Measurements from ENCODE around the gene MSI2. TPM values are rescaled to one million over a fixed set of nuclear protein-coding genes. Genes with fewer than 3 reads are reported as not detected.

The MSI2 gene
- total and polyA plus RNA-seq, 2 experiments from 2014 or later = 18.9 to 41.8 TPM

DNA sequence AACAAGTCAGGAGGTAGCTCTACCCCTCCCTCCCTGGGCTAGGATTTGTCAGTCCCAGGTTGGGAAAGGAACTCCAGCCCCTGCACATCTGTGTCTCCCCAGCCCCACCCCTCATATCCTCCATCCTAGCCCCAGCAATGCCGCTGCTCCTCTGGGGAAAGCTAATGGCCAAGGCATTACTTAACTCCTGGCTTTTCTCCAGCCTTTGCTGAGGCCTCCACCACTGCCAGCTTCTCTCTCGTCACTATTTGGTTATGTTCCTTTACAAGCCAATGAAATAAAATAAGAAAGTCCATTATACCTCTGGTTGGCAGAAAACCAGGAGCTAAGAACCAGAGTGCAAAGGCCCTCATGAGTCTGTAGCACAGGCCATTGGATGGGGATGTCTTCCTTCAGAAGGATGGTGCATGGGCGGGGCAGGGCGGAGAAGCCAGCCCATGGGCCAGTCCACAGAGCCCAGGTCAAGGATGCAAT is 317.8 kb downstream of the MSI2 start:
- H3K36me3 Mint-ChIP-seq (ENCODE audit: low read depth) = no peaks in the 10 kb centered on the region
- ATAC-seq = no peak

More for the DNA sequence above, 317.8 kb downstream of the MSI2 start:
- Mint-ChIP-seq H3K27ac (no peak overlapping the region), H3K4me3 (no peak overlapping the region), H3K27me3 (ENCODE audit: insufficient read depth, low read depth, poor library complexity) (peaks cover 2% of the 10 kb centered on the region), H3K9me3 (no peaks in the 10 kb centered on the region; the same call in 2 of the 3 replicates), H3K4me1 (peaks cover 39% of the 10 kb centered on the region)
- Histone ChIP-seq H3K27me3 (ENCODE audit: insufficient read depth) (no peaks in the 10 kb centered on the region), H3K4me3 (no peak overlapping the region), H3K36me3 (ENCODE audit: insufficient read depth) (no peaks in the 10 kb centered on the region), H3K4me2 (no peak overlapping the region), H3F3A (replicated peaks; ENCODE audit: low read depth) (no peaks in the 10 kb centered on the region), H4K20me1 (replicated peaks; ENCODE audit: insufficient read depth) (no peaks in the 10 kb centered on the region), H3K79me2 (replicated peaks; ENCODE audit: insufficient read depth) (no peaks in the 10 kb centered on the region), H2AFZ (no peak overlapping the region), H3K27ac (ENCODE audit: low read depth) (no peak overlapping the region), H3K4me1 (ENCODE audit: insufficient read depth) (peaks cover 15% of the 10 kb centered on the region), H3K9me2 (ENCODE audit: insufficient read depth) (no peaks in the 10 kb centered on the region)
- no peak for DNase-seq (ENCODE audit: low spot score)
- TF ChIP-seq ZNF114 (CRISPR knock-in tag; IDR thresholded peaks at IDR 0.05) (no peak), EZH2 (IDR thresholded peaks at IDR 0.05; ENCODE audit: low read depth, unreplicated experiment) (no peak), ZNF331 (CRISPR knock-in tag; IDR thresholded peaks at IDR 0.05; ENCODE audit: low read depth) (no peak), CREB1 (CRISPR knock-in tag; IDR thresholded peaks at IDR 0.05; ENCODE audit: low read depth) (no peak), STAT1 (IDR thresholded peaks at IDR 0.05; ENCODE audit: unreplicated experiment) (no peak), JUNB (IDR thresholded peaks at IDR 0.05; ENCODE audit: unreplicated experiment) (no peak), POLR2AphosphoS5 (IDR thresholded peaks at IDR 0.05; ENCODE audit: low read depth) (no peak), NANOG (IDR thresholded peaks at IDR 0.05; ENCODE audit: borderline replicate concordance) (no peak), EZH2phosphoT487 (IDR thresholded peaks at IDR 0.05; ENCODE audit: unreplicated experiment) (no peak)
- TF ChIP-seq, protein P1, sequence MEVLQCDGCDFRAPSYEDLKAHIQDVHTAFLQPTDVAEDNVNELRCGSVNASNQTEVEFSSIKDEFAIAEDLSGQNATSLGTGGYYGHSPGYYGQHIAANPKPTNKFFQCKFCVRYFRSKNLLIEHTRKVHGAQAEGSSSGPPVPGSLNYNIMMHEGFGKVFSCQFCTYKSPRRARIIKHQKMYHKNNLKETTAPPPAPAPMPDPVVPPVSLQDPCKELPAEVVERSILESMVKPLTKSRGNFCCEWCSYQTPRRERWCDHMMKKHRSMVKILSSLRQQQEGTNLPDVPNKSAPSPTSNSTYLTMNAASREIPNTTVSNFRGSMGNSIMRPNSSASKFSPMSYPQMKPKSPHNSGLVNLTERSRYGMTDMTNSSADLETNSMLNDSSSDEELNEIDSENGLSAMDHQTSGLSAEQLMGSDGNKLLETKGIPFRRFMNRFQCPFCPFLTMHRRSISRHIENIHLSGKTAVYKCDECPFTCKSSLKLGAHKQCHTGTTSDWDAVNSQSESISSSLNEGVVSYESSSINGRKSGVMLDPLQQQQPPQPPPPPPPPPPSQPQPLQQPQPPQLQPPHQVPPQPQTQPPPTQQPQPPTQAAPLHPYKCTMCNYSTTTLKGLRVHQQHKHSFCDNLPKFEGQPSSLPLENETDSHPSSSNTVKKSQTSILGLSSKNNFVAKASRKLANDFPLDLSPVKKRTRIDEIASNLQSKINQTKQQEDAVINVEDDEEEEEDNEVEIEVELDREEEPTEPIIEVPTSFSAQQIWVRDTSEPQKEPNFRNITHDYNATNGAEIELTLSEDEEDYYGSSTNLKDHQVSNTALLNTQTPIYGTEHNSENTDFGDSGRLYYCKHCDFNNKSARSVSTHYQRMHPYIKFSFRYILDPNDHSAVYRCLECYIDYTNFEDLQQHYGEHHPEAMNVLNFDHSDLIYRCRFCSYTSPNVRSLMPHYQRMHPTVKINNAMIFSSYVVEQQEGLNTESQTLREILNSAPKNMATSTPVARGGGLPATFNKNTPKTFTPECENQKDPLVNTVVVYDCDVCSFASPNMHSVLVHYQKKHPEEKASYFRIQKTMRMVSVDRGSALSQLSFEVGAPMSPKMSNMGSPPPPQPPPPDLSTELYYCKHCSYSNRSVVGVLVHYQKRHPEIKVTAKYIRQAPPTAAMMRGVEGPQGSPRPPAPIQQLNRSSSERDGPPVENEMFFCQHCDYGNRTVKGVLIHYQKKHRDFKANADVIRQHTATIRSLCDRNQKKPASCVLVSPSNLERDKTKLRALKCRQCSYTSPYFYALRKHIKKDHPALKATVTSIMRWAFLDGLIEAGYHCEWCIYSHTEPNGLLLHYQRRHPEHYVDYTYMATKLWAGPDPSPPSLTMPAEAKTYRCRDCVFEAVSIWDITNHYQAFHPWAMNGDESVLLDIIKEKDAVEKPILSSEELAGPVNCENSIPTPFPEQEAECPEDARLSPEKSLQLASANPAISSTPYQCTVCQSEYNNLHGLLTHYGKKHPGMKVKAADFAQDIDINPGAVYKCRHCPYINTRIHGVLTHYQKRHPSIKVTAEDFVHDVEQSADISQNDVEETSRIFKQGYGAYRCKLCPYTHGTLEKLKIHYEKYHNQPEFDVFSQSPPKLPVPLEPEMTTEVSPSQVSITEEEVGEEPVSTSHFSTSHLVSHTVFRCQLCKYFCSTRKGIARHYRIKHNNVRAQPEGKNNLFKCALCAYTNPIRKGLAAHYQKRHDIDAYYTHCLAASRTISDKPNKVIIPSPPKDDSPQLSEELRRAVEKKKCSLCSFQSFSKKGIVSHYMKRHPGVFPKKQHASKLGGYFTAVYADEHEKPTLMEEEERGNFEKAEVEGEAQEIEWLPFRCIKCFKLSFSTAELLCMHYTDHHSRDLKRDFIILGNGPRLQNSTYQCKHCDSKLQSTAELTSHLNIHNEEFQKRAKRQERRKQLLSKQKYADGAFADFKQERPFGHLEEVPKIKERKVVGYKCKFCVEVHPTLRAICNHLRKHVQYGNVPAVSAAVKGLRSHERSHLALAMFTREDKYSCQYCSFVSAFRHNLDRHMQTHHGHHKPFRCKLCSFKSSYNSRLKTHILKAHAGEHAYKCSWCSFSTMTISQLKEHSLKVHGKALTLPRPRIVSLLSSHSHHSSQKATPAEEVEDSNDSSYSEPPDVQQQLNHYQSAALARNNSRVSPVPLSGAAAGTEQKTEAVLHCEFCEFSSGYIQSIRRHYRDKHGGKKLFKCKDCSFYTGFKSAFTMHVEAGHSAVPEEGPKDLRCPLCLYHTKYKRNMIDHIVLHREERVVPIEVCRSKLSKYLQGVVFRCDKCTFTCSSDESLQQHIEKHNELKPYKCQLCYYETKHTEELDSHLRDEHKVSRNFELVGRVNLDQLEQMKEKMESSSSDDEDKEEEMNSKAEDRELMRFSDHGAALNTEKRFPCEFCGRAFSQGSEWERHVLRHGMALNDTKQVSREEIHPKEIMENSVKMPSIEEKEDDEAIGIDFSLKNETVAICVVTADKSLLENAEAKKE (CRISPR knock-in tag; IDR thresholded peaks at IDR 0.05) = no peak
- TF ChIP-seq, protein P2, sequence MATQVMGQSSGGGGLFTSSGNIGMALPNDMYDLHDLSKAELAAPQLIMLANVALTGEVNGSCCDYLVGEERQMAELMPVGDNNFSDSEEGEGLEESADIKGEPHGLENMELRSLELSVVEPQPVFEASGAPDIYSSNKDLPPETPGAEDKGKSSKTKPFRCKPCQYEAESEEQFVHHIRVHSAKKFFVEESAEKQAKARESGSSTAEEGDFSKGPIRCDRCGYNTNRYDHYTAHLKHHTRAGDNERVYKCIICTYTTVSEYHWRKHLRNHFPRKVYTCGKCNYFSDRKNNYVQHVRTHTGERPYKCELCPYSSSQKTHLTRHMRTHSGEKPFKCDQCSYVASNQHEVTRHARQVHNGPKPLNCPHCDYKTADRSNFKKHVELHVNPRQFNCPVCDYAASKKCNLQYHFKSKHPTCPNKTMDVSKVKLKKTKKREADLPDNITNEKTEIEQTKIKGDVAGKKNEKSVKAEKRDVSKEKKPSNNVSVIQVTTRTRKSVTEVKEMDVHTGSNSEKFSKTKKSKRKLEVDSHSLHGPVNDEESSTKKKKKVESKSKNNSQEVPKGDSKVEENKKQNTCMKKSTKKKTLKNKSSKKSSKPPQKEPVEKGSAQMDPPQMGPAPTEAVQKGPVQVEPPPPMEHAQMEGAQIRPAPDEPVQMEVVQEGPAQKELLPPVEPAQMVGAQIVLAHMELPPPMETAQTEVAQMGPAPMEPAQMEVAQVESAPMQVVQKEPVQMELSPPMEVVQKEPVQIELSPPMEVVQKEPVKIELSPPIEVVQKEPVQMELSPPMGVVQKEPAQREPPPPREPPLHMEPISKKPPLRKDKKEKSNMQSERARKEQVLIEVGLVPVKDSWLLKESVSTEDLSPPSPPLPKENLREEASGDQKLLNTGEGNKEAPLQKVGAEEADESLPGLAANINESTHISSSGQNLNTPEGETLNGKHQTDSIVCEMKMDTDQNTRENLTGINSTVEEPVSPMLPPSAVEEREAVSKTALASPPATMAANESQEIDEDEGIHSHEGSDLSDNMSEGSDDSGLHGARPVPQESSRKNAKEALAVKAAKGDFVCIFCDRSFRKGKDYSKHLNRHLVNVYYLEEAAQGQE (IDR thresholded peaks at IDR 0.05; ENCODE audit: unreplicated experiment) = no peak
- TF ChIP-seq, protein P3, sequence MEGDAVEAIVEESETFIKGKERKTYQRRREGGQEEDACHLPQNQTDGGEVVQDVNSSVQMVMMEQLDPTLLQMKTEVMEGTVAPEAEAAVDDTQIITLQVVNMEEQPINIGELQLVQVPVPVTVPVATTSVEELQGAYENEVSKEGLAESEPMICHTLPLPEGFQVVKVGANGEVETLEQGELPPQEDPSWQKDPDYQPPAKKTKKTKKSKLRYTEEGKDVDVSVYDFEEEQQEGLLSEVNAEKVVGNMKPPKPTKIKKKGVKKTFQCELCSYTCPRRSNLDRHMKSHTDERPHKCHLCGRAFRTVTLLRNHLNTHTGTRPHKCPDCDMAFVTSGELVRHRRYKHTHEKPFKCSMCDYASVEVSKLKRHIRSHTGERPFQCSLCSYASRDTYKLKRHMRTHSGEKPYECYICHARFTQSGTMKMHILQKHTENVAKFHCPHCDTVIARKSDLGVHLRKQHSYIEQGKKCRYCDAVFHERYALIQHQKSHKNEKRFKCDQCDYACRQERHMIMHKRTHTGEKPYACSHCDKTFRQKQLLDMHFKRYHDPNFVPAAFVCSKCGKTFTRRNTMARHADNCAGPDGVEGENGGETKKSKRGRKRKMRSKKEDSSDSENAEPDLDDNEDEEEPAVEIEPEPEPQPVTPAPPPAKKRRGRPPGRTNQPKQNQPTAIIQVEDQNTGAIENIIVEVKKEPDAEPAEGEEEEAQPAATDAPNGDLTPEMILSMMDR (conservative IDR thresholded peaks at IDR 0.05; ENCODE audit: low read depth in 2 of 2) = no peak
- TF ChIP-seq, protein P4, sequence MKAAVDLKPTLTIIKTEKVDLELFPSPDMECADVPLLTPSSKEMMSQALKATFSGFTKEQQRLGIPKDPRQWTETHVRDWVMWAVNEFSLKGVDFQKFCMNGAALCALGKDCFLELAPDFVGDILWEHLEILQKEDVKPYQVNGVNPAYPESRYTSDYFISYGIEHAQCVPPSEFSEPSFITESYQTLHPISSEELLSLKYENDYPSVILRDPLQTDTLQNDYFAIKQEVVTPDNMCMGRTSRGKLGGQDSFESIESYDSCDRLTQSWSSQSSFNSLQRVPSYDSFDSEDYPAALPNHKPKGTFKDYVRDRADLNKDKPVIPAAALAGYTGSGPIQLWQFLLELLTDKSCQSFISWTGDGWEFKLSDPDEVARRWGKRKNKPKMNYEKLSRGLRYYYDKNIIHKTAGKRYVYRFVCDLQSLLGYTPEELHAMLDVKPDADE (IDR thresholded peaks at IDR 0.05) = no peak

All from GM23338 (cell line).